K562 (cell line): ENCODE data around the gene CPNE6. TPM values are rescaled to one million over a fixed set of nuclear protein-coding genes. Genes with fewer than 3 reads are reported as not detected.

Experiments used
- ARID3A ChIP-seq: IDR thresholded peaks from 2 replicates; pipeline ENCODE4 v1.6.1; 2012; ENCODE audit warnings: low read depth, low read length, improper control_type of control experiment, borderline replicate concordance
- CREB5 ChIP-seq: fragments of 250-450 bp; sonication (Bioruptor Pico); IDR thresholded peaks from 2 replicates; pipeline ENCODE4 v1.5.0; 2020; ENCODE audit warnings: mild to moderate bottlenecking
- E2F5 ChIP-seq: sonication (generic); formaldehyde crosslinking; IDR thresholded peaks from 2 replicates; pipeline ENCODE4 v1.8.0; 2022; ENCODE audit warnings: mild to moderate bottlenecking, missing genetic modification reagents
- ZNF318 ChIP-seq, 2 experiments: fragments of 450-650 bp; IDR thresholded peaks; 2 replicates each; pipeline ENCODE4 v1.6.1; 2016; ENCODE audit warnings: mild to moderate bottlenecking in 2 of 2, borderline replicate concordance in 1 of 2, low read depth in 1 of 2, moderate library complexity in 1 of 2
- ZNF830 ChIP-seq: fragments of 250-450 bp; sonication (Bioruptor Pico); IDR thresholded peaks from 2 replicates; pipeline ENCODE4 v1.5.0; 2021; ENCODE audit warnings: mild to moderate bottlenecking
- polyA plus RNA-seq, 8 experiments: library from polyadenylated mRNA; depleted of rRNA in 4 of 8; stranded (reverse) in 5 of 8; unstranded in 3 of 8; fragments of >200 nt; fragmentation: Nextera tagmentation in 2 of 8; fragmentation: Illumina TruSeq in 1 of 8; extraction: Ambion mirVana in 2 of 8; extraction: Trizol in 1 of 8; gene quantifications; 2 replicates each; pipeline versions ENCODE4 v1.2.1 to v1.2.3, GENCODE V29; 2011 to 2014; ENCODE audit warnings: inconsistent platforms in 1 of 8, missing spikeins in 1 of 8
- total RNA-seq, 7 experiments: library from RNA; depleted of rRNA in 6 of 7; stranded (reverse); fragments of >200 nt in 6 of 7; fragmentation: Illumina TruSeq in 2 of 7; extraction: Trizol in 2 of 7; gene quantifications; 2 replicates each; pipeline versions ENCODE4 v1.2.1 to v1.2.3, GENCODE V29; 2011 to 2021; ENCODE audit warnings: low replicate concordance in 1 of 7

CPNE6 gene
- total and polyA plus RNA-seq, 9 of the 15 experiments (the other 6 are each of a cell fraction or from before 2014, with no cell fraction given): not detected

- TF ChIP-seq E2F5 (CRISPR knock-in tag) (no peak), CREB5 (CRISPR knock-in tag) (no peak), ARID3A (no peak), ZNF830 (CRISPR knock-in tag) (no peak), ZNF318 (IDR thresholded peaks at IDR 0.05; ENCODE audit: borderline replicate concordance in 1 of 2, low read depth in 1 of 2) (no peak)
Measured at GRCh38 chr14:24083462-24083861, 12.1 kb downstream of the CPNE6 start (continued).
